ENCODE data around the gene CDK17.

DNA sequence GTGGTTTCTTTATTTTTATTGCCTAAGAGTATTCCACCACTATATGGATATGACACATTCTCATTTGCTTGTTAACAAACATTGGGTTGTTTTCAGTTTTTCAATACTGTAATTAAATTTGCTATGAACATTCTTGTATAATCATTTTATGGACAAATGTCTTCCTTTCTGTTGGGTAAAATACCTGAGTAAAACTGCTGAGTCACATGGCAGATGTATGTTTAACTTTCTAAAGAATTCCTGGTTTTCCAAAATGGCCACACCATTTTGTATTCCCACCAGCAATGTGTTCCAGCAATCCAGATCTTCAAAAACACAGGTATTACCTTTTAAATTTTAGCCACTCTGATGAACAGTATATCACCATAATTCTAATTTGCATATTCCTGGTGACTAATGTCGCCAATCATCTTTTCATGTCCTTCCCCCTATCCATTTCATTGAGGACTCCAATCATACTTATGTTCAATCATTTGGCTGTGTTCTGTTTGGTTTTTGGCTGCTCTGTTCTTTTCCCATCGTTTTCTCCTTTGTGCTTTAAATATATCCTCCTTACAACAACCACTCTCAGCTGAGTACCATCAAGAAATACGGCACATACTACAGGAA, 36.0 kb downstream of the CDK17 start:
- TF ChIP-seq, protein P1, sequence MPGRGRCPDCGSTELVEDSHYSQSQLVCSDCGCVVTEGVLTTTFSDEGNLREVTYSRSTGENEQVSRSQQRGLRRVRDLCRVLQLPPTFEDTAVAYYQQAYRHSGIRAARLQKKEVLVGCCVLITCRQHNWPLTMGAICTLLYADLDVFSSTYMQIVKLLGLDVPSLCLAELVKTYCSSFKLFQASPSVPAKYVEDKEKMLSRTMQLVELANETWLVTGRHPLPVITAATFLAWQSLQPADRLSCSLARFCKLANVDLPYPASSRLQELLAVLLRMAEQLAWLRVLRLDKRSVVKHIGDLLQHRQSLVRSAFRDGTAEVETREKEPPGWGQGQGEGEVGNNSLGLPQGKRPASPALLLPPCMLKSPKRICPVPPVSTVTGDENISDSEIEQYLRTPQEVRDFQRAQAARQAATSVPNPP (IDR thresholded peaks at IDR 0.05; ENCODE audit: borderline replicate concordance, insufficient read depth, insufficient read length): no peak
- TF ChIP-seq ZNF263 (CRISPR knock-in tag; IDR thresholded peaks at IDR 0.05; ENCODE audit: borderline replicate concordance) (no peak), CEBPB (tag; IDR thresholded peaks at IDR 0.05) (no peak), MTA2 (IDR thresholded peaks at IDR 0.05; ENCODE audit: low read depth) (no peak), RAD21 (CRISPR knock-in tag; conservative IDR thresholded peaks at IDR 0.05 in 1 of 2, IDR thresholded peaks at IDR 0.05 in 1 of 2) (no peak), TAF1 (IDR thresholded peaks at IDR 0.05; ENCODE audit: control insufficient read depth, extremely low read depth, insufficient read depth, low read length, severe bottlenecking) (no peak), NFYB (IDR thresholded peaks at IDR 0.05; ENCODE audit: extremely low read depth, insufficient read length) (no peak), TCF7L2 (IDR thresholded peaks at IDR 0.05; ENCODE audit: low read depth, low read length) (no peak), POLR2A (conservative IDR thresholded peaks at IDR 0.05) (no peak)
- TF ChIP-seq, protein P2, sequence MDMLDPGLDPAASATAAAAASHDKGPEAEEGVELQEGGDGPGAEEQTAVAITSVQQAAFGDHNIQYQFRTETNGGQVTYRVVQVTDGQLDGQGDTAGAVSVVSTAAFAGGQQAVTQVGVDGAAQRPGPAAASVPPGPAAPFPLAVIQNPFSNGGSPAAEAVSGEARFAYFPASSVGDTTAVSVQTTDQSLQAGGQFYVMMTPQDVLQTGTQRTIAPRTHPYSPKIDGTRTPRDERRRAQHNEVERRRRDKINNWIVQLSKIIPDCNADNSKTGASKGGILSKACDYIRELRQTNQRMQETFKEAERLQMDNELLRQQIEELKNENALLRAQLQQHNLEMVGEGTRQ (CRISPR knock-in tag; IDR thresholded peaks at IDR 0.05): no peak
- TF ChIP-seq, protein P3, sequence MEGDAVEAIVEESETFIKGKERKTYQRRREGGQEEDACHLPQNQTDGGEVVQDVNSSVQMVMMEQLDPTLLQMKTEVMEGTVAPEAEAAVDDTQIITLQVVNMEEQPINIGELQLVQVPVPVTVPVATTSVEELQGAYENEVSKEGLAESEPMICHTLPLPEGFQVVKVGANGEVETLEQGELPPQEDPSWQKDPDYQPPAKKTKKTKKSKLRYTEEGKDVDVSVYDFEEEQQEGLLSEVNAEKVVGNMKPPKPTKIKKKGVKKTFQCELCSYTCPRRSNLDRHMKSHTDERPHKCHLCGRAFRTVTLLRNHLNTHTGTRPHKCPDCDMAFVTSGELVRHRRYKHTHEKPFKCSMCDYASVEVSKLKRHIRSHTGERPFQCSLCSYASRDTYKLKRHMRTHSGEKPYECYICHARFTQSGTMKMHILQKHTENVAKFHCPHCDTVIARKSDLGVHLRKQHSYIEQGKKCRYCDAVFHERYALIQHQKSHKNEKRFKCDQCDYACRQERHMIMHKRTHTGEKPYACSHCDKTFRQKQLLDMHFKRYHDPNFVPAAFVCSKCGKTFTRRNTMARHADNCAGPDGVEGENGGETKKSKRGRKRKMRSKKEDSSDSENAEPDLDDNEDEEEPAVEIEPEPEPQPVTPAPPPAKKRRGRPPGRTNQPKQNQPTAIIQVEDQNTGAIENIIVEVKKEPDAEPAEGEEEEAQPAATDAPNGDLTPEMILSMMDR (IDR thresholded peaks at IDR 0.05 in 2 of 3, conservative IDR thresholded peaks at IDR 0.05 in 1 of 3; ENCODE audit: insufficient read depth in 2 of 3, low read depth in 1 of 3, low read length in 3 of 3): no peak
- TF ChIP-seq, protein P4, sequence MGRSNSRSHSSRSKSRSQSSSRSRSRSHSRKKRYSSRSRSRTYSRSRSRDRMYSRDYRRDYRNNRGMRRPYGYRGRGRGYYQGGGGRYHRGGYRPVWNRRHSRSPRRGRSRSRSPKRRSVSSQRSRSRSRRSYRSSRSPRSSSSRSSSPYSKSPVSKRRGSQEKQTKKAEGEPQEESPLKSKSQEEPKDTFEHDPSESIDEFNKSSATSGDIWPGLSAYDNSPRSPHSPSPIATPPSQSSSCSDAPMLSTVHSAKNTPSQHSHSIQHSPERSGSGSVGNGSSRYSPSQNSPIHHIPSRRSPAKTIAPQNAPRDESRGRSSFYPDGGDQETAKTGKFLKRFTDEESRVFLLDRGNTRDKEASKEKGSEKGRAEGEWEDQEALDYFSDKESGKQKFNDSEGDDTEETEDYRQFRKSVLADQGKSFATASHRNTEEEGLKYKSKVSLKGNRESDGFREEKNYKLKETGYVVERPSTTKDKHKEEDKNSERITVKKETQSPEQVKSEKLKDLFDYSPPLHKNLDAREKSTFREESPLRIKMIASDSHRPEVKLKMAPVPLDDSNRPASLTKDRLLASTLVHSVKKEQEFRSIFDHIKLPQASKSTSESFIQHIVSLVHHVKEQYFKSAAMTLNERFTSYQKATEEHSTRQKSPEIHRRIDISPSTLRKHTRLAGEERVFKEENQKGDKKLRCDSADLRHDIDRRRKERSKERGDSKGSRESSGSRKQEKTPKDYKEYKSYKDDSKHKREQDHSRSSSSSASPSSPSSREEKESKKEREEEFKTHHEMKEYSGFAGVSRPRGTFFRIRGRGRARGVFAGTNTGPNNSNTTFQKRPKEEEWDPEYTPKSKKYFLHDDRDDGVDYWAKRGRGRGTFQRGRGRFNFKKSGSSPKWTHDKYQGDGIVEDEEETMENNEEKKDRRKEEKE (IDR thresholded peaks at IDR 0.05; ENCODE audit: borderline replicate concordance in 1 of 2, control insufficient read depth in 1 of 2, low read depth in 2 of 2, low read length in 1 of 2): no peak
- TF ChIP-seq, protein P5, sequence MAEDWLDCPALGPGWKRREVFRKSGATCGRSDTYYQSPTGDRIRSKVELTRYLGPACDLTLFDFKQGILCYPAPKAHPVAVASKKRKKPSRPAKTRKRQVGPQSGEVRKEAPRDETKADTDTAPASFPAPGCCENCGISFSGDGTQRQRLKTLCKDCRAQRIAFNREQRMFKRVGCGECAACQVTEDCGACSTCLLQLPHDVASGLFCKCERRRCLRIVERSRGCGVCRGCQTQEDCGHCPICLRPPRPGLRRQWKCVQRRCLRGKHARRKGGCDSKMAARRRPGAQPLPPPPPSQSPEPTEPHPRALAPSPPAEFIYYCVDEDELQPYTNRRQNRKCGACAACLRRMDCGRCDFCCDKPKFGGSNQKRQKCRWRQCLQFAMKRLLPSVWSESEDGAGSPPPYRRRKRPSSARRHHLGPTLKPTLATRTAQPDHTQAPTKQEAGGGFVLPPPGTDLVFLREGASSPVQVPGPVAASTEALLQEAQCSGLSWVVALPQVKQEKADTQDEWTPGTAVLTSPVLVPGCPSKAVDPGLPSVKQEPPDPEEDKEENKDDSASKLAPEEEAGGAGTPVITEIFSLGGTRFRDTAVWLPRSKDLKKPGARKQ (CRISPR knock-in tag; IDR thresholded peaks at IDR 0.05): no peak

Measured in K562 (cell line).